HG03439 (cell line): ENCODE results near the gene EXOSC5.
"Not testable (repeated sequence)": the region's sequence is repeated elsewhere in the genome, so short reads cannot be mapped to it uniquely, and the experiment has no call there.

Experiments used
- ATAC-seq: cut with Tn5 transposase; IDR thresholded peaks from one replicate; pipeline ENCODE4 v1.9.1; 2021; ENCODE audit warnings: mild to moderate bottlenecking, moderate library complexity; ENCODE audit not compliant: unreplicated experiment

EXOSC5 gene

DNA sequence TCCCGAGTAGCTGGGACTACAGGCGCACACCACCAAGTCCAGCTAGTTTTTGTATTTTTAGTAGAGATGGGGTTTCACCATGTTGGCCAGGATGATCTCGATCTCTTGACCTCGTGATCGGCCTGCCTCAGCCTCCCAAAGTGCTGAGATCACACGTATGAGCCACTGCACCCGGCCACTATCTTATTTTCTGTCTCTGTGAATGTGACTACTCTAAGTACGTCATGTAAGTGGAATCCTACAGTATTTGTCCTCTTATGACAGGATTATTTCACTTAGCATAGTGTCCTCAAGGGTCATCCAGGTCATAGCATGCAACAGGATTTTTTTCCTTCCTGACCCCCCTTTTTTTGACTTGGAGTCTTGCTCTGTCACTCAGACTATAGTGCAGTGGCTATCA lies 25.6 kb downstream of the EXOSC5 start:
- ATAC-seq, result no peak

DNA sequence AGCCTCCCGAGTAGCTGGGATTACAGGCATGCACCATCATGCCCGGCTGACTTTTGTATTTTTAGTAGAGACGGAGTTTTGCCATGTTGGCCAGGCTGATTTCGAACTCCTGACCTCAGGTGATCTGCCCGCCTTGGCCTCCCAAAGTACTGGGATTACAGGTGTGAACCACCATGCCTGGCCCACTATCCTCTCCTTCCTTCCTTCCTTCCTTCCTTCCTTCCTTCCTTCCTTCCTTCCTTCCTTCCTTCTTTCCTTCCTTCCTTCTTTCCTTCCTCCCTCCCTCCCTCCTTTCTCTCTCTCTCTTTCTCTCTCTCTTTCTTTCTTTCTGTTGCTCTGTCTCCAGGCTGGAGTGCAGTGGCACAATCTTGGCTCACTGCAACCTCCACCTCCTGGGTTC lies 26.0 kb downstream of the EXOSC5 start:
- ATAC-seq, result not testable (repeated sequence)

DNA sequence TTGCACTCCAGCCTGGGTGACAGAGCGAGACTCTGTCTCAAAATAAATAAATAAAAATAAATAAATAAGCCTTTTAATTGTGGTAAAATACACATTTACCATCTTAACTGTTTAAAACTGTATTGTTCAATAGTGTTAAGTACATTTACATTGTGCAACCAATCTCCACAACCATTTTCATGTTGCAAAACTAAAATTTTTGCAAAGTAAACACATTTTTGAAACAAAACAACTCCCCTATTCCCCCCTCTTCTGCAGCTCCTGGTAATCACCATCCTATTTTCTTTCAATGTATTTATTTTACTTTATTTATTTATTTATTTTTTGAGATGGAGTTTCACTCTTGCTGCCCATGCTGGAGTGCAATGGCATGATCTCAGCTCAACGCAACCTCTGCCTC lies 27.4 kb downstream of the EXOSC5 start:
- no peak for ATAC-seq

DNA sequence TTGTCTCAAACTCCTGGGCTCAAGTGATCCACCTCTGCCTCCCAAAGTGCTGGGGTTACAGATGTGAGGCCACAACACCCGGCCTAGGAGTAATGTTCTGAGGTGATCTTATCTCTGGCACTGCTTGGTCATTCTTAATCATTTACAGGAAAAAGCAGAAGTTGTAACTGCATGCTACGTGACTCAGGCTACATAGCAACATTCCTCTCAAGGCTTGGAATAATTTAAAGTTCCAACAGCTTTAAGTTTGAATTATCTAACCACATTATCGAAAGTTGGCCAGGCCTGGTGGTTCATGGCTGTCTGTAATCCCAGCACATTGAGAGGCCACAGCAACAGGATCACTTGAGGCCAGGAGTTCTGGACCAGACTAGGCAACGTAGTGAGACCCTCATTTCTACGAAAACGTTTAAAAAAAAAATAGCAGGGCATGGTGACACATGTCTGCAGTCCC lies 29.3 kb downstream of the EXOSC5 start:
- ATAC-seq, result no peak

DNA sequence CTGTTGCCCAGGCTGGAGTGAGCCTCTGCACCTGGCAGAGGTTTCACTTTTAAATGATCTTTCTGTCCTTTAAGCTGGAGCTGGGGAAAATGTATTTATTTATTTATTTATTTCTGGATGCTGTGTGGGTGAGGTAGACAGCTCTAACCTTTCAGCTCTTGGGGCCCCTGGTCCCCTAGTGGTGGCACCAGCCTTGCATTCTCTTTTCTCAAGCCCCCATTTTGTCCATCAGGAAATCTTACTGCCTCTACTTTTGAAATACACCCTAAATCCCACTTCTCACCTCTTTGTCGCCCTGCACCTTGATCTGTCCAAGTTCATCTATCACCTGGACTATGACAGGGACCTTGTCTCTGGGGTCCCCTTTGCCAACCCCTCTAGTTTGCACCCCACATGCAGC lies 31.1 kb downstream of the EXOSC5 start:
- no peak for ATAC-seq

DNA sequence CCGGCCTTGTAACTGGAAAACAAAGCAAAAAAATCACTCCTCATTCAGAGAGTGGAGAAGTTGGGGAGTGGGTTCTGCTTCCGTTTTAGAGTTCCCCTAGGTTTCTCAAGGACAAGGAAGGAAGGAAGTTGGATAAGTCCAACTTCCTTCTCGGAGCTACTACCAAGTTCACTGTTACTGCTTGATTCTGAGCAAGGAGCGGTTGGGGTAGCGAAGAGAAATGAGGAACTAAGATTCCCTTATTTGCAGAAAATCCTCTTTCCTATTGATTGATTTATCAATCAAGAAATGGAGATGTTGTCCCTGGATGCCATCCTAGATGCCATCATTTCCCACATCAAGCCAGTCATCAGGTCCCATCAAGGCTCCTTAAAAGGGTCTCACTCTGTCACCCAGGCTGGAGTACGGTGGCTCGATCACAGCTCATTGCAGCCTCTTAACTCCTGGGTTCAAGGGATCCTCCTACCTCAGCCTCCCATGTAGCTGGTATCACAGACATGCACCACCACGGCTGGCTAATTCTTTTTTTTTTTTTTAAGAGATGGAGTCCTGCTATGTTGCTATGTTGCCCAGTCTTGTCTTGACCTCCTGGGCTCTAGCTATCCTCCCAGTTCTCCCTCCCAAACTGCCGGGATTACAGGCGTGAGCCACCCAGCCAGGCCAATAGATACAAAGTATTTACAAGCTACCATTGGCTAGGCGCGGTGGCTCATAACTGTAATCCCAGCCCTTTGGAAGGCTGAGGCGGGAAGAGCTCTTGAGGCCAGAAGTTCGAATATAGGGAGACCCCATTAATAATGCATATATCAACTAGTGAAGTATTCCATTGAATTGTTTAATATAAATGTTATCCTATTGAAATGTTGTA lies 32.4 kb downstream of the EXOSC5 start:
- no peak for ATAC-seq

DNA sequence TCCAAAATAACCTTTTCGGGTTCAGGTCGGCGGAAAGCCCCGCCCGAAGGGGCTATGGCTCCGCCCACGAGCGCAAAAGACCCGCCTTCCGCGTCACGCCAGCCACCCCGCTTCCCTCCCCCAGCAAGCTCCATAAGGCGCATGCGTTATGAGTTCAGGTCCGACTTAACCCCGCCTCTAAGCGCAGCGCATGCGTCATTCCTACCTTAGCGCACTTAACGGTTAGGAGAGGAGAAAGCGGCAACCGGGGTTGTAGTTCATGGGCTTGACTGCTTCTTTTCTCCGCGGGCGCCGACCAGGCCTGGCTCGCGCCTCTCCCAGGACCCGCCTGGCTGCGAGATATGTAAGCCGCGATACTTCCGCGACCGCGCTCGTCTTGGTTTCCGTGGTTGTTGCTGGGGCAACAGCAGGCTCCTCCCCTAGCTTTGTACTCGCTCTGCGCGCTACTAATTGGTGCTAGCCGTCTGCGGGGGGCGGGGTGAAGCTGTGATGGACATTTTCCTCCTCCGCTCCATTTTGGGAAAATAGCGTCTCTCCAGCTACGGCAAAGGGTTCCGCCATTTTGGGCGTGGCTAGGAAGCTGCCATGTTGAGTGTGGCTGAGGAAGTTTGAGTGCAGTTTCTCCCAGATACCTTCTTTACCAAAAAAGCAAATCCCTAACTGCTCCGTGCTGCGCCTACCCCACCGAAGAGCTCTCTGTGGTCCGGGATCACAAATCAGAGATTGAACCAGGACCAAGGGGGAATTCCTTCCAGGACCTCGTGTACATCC lies 33.2 kb downstream of the EXOSC5 start, which contains the start of gene B9D2:
TSS of gene B9D2 (minus strand) at position 397 of the 771 bp plus-strand sequence. CDS start 630 bp downstream, outside the sequence.
- ATAC-seq, result peak; percentile 86

DNA sequence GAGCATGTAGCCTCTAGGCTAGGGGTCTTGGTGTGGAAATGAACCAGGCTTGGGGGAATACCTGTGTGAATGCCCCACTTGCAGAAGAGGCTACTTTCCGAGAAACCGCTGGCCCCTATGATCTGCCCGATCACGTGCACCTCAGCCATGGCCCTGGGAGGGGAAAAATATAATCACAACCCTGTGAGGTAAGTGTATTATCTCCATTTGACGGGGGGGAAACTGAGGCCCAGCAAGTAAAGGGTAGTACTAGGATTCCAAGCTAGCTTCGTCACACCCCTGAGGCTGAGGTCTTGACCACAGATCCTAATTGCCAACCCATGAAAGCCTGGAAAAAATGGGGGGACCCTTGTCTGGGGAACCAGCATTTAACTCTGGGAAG lies 33.8 kb downstream of the EXOSC5 start:
- ATAC-seq, result peak; percentile 4

DNA sequence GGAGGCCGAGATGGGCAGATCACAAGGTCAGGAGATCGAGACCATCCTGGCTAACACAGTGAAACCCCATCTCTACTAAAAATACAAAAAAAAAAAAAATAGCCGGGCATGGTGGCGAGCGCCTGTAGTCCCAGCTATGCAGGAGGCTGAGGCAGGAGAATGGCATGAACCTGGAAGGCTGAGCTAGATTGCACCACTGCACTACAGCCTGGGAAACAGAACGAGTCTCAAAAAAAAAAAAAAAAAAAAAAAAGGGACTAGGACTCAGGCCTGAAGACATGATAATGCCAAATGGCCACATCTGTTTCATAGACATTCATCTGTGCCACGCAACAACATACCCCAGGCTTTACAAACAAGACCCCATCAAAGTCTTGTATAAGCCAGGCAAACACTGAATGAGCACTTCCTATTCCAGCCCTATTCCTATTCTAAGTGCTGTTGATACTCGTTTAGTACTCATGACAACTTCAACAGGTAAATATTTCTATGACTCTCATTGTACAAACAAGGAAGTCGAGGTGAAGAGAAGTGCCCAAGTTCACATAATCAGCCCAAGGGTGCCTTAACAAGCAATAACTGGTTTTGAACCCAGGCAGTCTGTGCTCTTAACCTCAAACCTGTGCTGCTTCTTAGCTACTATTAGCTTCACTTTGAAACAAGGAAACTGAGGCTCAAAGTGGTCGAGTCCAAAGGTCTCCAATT lies 34.9 kb downstream of the EXOSC5 start:
- no peak for ATAC-seq

DNA sequence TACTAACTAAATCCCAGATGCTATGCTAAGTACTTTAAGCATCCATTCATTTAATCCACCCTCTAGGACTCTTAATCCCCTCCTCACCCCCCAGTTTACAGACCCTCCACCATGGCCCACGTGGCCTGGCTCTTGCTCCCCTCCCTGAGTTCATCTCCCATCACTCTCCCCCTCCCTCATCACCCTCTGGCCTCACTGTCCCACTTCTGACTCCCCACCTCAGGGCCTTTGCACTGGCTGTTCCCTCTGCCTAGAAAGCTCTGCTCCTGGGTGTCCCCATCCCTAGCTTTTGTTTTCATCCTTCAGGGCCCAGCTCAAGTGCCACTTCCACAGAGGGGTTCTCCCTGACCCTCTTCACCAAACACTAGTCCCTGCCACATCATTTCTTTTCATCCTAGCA lies 37.4 kb downstream of the EXOSC5 start:
- ATAC-seq, result no peak

DNA sequence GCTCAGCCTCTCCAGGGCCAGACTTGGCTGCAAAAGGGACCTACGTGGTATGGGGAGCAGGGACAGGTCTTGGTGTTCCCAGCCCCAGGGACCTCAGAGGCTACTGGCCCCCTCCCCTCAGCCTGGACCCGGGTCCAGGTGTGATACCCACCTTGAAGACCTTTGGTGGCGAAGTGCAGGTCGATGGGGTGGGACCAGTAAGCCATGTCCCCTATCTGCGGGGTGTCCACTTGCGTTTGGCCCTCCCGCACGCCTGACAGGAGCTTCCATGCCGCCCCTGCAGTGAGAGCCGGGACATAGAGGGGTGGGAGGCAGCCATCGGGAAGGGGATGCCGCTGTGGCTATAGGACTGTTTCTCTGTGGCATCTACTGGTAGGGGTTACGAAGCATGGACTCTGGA lies 39.4 kb downstream of the EXOSC5 start:
- no peak for ATAC-seq

DNA sequence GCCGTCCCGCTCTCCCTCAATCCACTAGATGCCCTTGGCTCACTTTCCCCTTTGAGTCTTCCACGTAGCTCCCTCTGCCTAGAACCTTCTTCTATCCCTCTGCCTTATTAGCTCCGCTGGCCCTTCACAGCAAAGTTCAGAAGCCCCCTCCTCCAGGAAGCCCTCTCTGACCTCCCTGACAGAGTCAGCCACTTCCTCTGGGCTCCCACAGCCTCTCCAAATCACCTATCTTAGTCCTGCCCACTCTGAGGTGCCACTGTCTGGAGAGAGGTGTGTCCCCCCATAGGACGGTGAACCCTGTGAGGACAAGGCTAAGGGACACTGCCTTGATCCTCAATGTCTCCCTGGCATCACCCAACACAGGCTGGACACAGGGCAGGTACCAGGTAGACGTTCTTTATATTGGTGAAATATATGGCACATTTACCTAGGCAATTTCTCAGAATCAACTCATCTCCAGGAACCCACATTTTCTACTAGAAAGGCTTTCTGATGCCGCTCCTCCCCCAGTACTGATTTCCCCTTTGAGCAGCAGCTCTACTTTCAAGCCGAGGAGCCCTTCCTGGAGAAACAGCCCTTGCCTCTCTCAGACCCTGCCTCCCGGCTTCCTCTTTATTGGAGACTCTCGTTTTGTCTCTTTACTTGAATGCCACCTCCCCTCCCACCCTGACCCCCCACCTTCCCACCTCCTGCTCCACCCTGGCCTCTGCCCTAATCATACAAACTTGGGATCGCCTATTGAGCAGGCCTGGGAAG lies 40.0 kb downstream of the EXOSC5 start:
- ATAC-seq, result no peak

DNA sequence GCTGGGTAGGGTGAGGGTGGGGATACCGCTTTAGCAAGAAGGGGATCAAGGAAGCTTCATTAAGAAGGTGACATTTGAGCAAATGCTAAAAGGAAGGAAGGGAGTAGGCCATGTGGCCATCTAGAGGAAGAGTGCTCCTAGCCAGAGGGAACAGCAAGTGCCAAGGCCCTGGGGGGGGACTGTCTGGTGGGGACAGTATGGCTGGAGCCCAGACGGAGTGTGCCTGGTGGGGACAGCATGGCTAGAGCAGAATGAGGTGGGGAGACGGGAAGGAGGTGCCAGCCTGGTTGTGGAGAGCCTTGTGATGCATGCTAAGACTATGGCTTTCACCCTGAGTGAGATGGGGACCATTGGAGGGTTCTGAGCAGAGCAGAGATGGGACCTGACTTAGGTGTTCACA lies 41.4 kb downstream of the EXOSC5 start:
- ATAC-seq, result no peak

DNA sequence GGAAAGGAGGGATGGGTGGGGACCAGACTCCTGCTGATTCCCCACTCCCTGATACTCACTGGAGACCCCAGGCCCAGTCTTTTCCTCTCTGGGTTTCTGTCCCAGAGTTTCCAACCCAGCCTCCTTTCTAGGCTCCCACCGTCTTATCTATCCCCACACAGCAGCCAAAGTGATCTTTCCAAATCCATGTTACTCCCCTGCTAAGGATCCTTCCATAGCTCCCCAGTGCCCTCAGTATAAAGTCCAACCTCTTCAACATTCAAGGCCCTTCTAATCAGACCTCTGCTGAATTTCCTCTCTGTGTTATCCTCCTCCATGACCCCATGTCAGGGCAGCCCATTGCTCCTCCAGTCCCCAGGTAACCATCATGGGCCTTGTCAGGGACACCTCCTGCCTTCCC lies 42.1 kb downstream of the EXOSC5 start:
- no peak for ATAC-seq

DNA sequence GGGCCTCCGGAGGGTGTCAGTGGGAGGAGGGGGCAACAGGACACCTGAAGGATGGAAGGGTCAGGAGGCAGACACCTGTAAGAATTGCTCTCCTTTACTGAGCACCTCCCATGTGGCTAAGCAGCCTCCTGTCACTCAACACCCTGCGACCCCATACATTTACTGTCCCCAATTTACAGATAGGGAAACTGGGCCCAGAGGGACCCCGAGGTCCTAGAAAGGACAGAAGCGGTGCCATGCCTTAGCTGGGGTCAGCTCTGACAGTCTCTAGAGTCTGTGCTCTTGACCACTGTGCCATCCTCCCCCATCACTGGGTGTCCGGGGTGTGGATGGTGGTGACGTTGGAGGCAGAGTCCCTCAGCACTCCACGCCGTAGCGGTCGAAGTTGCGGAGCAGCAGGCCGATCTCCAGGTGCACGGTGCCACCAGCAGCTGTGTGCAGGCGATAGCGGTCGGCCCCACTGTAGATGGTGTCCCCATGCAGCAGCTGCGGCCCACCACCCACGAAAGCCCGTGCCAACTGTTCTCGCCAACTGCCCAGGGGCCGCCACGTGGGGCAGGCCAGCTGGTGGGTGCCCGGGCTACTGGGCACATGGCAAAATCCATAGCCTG lies 42.7 kb downstream of the EXOSC5 start:
- ATAC-seq, result no peak

DNA sequence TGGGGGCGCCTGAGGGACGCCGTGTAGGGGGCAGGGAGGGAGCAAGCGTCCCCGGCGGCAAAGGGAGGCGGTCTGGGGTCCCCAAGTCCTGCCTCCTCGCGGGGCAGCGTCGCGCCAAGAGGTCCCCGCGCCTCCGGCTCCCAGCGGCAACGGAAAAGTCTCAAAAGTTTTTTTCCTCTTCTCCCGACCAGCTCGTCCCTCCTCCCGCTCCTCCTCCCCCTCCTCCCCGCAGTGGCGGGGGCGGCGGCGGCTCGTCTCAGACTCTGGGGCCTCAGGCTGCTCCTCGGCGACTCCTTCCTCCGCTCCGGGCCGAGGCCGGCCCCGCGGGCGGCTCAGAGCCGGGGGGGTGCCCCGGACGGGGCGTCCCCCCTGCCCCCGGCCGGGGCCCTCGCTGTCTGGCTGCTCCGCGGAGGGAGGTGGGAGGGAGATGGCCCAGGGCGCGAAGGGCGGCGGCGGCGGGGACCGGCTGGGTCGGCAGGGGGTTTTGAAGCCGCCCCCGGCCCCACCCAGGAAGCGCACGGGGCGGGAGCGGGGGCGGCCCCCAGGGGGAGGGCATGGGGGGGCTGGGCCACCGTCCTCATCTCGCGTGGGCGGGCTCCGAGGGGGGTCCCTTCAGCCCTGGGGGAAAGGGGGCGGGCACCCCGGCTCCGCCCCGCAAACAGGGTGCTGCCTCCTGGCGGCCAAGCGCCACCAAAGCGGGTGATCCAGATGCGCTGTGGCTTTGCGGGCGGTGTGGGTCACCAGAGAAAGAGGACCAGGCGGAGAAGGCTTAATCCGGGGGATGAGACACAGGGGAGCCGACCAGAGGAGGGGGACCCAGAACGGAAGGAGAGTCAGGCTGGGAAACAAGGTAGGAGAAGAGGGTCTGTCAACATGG lies 43.5 kb downstream of the EXOSC5 start, which contains the start of gene TGFB1:
TSS of gene TGFB1 (minus strand) at position 457 of the 877 bp plus-strand sequence. CDS start 878 bp downstream, outside the sequence.
- peak; percentile 49 for ATAC-seq

DNA sequence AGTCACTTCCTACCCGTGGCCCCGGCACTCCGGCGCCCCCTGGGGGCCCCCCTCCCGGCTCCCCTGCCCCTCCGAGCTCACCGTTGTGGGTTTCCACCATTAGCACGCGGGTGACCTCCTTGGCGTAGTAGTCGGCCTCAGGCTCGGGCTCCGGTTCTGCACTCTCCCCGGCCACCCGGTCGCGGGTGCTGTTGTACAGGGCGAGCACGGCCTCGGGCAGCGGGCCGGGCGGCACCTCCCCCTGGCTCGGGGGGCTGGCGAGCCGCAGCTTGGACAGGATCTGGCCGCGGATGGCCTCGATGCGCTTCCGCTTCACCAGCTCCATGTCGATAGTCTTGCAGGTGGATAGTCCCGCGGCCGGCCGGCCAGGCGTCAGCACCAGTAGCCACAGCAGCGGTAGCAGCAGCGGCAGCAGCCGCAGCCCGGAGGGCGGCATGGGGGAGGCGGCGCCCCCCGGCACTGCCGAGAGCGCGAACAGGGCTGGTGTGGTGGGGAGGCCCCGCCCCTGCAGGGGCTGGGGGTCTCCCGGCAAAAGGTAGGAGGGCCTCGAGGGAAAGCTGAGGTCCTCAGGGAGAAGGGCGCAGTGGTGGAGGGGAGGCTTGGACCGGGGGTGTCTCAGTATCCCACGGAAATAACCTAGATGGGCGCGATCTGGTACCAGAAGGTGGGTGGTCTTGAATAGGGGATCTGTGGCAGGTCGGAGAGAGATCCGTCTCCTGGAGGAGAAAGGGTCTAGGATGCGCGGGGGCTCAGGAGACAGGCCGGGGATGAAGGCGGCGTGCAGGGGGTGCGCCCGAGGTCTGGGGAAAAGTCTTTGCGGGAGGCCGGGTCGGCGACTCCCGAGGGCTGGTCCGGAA lies 44.3 kb downstream of the EXOSC5 start:
- peak; percentile 12 for ATAC-seq

DNA sequence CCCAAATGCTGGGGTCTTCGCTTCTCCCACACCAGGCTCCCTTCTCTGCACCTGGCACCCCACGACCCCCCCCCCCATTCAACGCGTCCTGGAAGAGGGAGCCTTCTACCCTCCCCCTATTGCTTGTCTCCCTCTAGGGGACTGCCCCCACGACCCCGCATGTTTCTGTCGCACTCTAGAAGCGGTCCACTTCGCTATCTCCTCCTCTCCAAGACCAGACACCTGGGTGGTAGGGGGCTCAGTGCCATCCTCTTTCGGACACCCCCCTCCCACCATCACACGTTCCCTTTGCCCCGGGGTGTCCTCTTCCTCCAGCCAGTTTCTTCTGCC lies 44.9 kb downstream of the EXOSC5 start:
- ATAC-seq, result no peak
